Measurements from ENCODE around the gene PPARA. TPM values are rescaled to one million over a fixed set of nuclear protein-coding genes. Genes with fewer than 3 reads are reported as not detected.

PPARA gene
- total RNA-seq, 1 experiment from 2014 or later = 14.5 TPM

DNA sequence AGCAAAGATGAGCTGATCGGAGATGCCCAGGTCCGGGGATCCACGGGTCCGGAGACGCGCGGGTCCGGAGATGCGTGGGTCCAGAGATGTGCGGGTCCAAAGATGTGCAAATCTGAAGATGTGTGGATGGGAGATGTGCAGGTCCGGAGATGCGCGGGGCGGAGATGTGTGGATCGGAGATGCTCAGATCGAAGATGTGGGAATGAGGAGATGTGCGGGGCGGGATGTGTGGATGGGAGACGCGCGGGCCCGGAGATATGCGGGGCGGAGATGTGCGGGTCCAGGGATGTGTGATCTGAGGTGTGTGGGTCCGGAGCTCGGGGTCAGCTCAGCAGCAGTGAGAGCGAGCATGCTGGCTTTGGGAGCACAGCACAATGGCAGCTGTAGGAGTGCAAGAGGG is 64.3 kb downstream of the PPARA start:
- no peak overlapping the region for H3K9ac ChIP-seq (ENCODE audit: low read length)
- no peaks in the 10 kb centered on the region for H3K9me2 ChIP-seq (ENCODE audit: insufficient read depth)
- ATAC-seq (no peak), DNase-seq (ENCODE audit: low read depth, low spot score) (no peak)
- ChIA-PET CTCF (no interaction called here), POLR2A (no interaction called here), RAD21 (ENCODE audit: low non-redundant PET in 1 of 2, low total read pairs in 2 of 2, uncharacterized antibody in 2 of 2, unreplicated experiment in 2 of 2) (no interaction called here)
- no peak overlapping the region for H3K27ac ChIP-seq (ENCODE audit: low read depth, low read length)
- no peaks in the 10 kb centered on the region for H3K4me1 ChIP-seq (ENCODE audit: control insufficient read depth in 1 of 2, insufficient read depth in 2 of 2, low read length in 2 of 2)
- H3K9me3 ChIP-seq (ENCODE audit: control insufficient read depth in 1 of 2, insufficient read depth in 1 of 2, low read depth in 1 of 2, low read length in 2 of 2) = no peaks in the 10 kb centered on the region; a peak in 2 of 4 replicates
- H3K79me2 ChIP-seq (ENCODE audit: insufficient read depth, low read length) = no peaks in the 10 kb centered on the region
- no peak overlapping the region for H2AFZ ChIP-seq (ENCODE audit: low read depth, low read length, poor library complexity, severe bottlenecking)
- H3K27me3 ChIP-seq (ENCODE audit: insufficient read depth, low read length) = no peaks in the 10 kb centered on the region
- no peaks in the 10 kb centered on the region for H4K20me1 ChIP-seq (ENCODE audit: insufficient read depth)
- no peak for TF ChIP-seq SRF (IDR thresholded peaks at IDR 0.05; ENCODE audit: low read depth)
- no peak for TF ChIP-seq JUND (IDR thresholded peaks at IDR 0.05)
- TF ChIP-seq CBX3 (IDR thresholded peaks at IDR 0.05; ENCODE audit: low read depth) = no peak
- TF ChIP-seq SIN3A (IDR thresholded peaks at IDR 0.05; ENCODE audit: low read depth) = no peak
- TF ChIP-seq RAD21 (IDR thresholded peaks at IDR 0.05; ENCODE audit: low read depth) = no peak
- TF ChIP-seq EZH2phosphoT487 (IDR thresholded peaks at IDR 0.05; ENCODE audit: borderline replicate concordance) = no peak
- TF ChIP-seq ELF1 (IDR thresholded peaks at IDR 0.05; ENCODE audit: borderline replicate concordance, low read depth) = no peak
- no peak for TF ChIP-seq POLR2A (IDR thresholded peaks at IDR 0.05; ENCODE audit: borderline replicate concordance, extremely low read depth, insufficient read depth, insufficient read length)
- no peak for TF ChIP-seq YY1 (IDR thresholded peaks at IDR 0.05; ENCODE audit: extremely low read depth, insufficient replicate concordance, low read depth, low read length)
- TF ChIP-seq, protein P1, sequence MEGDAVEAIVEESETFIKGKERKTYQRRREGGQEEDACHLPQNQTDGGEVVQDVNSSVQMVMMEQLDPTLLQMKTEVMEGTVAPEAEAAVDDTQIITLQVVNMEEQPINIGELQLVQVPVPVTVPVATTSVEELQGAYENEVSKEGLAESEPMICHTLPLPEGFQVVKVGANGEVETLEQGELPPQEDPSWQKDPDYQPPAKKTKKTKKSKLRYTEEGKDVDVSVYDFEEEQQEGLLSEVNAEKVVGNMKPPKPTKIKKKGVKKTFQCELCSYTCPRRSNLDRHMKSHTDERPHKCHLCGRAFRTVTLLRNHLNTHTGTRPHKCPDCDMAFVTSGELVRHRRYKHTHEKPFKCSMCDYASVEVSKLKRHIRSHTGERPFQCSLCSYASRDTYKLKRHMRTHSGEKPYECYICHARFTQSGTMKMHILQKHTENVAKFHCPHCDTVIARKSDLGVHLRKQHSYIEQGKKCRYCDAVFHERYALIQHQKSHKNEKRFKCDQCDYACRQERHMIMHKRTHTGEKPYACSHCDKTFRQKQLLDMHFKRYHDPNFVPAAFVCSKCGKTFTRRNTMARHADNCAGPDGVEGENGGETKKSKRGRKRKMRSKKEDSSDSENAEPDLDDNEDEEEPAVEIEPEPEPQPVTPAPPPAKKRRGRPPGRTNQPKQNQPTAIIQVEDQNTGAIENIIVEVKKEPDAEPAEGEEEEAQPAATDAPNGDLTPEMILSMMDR (IDR thresholded peaks at IDR 0.05 in 2 of 3, conservative IDR thresholded peaks at IDR 0.05 in 1 of 3; ENCODE audit: borderline replicate concordance in 1 of 3, insufficient read depth in 1 of 3, low read depth in 2 of 3, low read length in 2 of 3) = no peak
- TF ChIP-seq, protein P2, sequence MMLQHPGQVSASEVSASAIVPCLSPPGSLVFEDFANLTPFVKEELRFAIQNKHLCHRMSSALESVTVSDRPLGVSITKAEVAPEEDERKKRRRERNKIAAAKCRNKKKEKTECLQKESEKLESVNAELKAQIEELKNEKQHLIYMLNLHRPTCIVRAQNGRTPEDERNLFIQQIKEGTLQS (IDR thresholded peaks at IDR 0.05) = no peak
- TF ChIP-seq, protein P3, sequence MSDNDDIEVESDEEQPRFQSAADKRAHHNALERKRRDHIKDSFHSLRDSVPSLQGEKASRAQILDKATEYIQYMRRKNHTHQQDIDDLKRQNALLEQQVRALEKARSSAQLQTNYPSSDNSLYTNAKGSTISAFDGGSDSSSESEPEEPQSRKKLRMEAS (IDR thresholded peaks at IDR 0.05) = no peak
- TF ChIP-seq POLR2AphosphoS5 (IDR thresholded peaks at IDR 0.05; ENCODE audit: low read depth, low read length) = no peak
- no peak overlapping the region for H3K4me2 ChIP-seq (ENCODE audit: low read length)
- no TSS peak for BruUV-seq (replicated peaks)
- no peak overlapping the region for H3K4me3 ChIP-seq (replicated peaks in 1 of 2; ENCODE audit: low read depth in 1 of 2, low read length in 2 of 2)
- H3K36me3 ChIP-seq (ENCODE audit: control insufficient read depth in 1 of 2, insufficient read depth in 2 of 2, low read length in 2 of 2) = peaks cover 0 to 2% of the 10 kb centered on the region in 2 experiments; a peak in 2 of 4 replicates
- intact Hi-C loops (cut with micrococcal nuclease) = no loop called here
